Endothelial cell (in vitro differentiated cells): ENCODE data around the gene BHMT. TPM values are rescaled to one million over a fixed set of nuclear protein-coding genes. Genes with fewer than 3 reads are reported as not detected.

Experiments used
- DNase-seq: peaks from one replicate; pipeline ENCODE4 v3.0.0; 2021; ENCODE audit warnings: low spot score
- H3K27ac Mint-ChIP-seq: one replicate; pipeline ENCODE4 v1.8.0; 2021; ENCODE audit warnings: mixed read lengths, inconsistent platforms; ENCODE audit not compliant: unreplicated experiment
- H3K27me3 Mint-ChIP-seq: one replicate; pipeline ENCODE4 v1.8.0; 2021; ENCODE audit warnings: mild to moderate bottlenecking, moderate library complexity, mixed read lengths, inconsistent platforms; ENCODE audit not compliant: unreplicated experiment
- H3K36me3 Mint-ChIP-seq: one replicate; pipeline ENCODE4 v1.8.0; 2021; ENCODE audit warnings: mild to moderate bottlenecking, low read depth, mixed read lengths, inconsistent platforms; ENCODE audit not compliant: unreplicated experiment
- H3K4me1 Mint-ChIP-seq: one replicate; pipeline ENCODE4 v1.8.0; 2021; ENCODE audit warnings: mild to moderate bottlenecking, mixed read lengths, inconsistent platforms; ENCODE audit not compliant: unreplicated experiment
- H3K4me3 Mint-ChIP-seq: one replicate; pipeline ENCODE4 v1.8.0; 2021; ENCODE audit warnings: mild to moderate bottlenecking, mixed read lengths, inconsistent platforms; ENCODE audit not compliant: unreplicated experiment
- H3K9me3 Mint-ChIP-seq: one replicate; pipeline ENCODE4 v1.8.0; 2021; ENCODE audit warnings: mixed read lengths, inconsistent platforms; ENCODE audit not compliant: unreplicated experiment
- CTCF ChIP-seq: fragments of 200-600 bp; sonication (generic); IDR thresholded peaks from one replicate; pipeline ENCODE4 v1.5.0; 2021; ENCODE audit warnings: antibody characterized with exemption; ENCODE audit not compliant: unreplicated experiment
- total RNA-seq: library from RNA; stranded (reverse); fragmentation: NEBNext Ultra II Directional; extraction: Animal tissue kit (Norgen Biotek cat#: 25700); gene quantifications from one replicate; pipeline ENCODE4 v1.2.1, GENCODE V29; 2021; ENCODE audit not compliant: unreplicated experiment

The BHMT gene
- total RNA-seq, 1 donor from 2014 or later: not detected

DNA sequence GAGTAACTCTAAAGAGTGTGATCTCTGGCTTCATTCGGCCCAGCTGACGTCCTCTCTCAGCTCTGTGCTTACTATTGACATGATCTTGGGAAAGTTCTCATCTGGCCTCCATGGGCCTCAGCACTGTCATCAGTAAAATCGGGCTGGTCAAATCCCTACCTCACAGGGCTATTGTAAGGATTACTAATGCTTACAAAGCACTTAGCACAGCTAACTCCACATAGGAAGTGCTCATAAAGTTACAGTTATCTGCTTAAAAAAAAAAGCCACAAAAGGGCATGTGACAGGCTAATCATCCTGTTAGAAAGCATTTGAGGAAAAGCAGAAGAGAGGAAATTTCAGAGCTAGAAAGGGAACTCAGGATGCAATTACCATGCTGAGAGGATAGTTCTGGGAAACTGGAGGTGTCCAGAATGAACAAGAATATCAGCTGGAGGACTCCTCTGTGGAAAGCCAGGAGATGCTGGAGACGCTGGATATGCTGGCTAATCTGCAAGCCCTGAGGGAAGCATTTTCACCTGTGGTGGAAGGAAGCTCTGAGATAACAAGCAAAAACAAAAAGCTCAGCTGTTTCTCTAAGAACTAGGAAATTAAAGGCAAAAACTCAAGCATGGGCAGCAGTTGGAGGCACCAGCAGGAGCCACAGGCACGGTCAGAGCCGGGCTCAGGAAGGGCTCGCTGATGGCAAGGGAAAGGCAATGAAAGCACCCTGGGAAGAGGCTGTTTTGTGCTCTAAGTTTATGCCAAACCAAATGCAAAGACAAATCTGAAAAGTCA, 4.4 kb upstream of the BHMT start:
- Mint-ChIP-seq H3K4me1 (peaks cover 14% of the 10 kb centered on the region), H3K9me3 (no peaks in the 10 kb centered on the region), H3K27ac (no peak overlapping the region), H3K36me3 (no peaks in the 10 kb centered on the region), H3K27me3 (peaks cover 2% of the 10 kb centered on the region), H3K4me3 (no peak overlapping the region)
- DNase-seq: no peak
- TF ChIP-seq CTCF: no peak

DNA sequence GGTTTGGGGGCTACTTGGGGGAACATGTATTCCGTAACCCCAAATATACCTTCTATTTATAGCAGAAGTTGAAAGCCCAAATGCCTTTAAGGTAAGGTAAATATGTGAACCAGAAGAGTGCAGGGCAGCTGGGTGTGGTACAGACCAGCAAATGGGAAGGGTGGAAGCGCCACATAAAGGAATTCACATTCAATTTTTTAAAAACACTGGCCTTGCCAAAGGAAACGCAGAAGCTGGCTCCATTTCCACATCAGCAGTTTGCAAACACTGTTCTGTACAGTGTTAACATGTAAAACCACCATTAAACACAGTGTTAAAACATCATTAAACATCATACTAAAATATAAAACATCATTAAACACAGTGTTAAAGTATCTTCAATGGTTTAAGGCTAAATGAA, 3.5 kb upstream of the BHMT start:
- H3K27ac Mint-ChIP-seq: no peak overlapping the region
- no peaks in the 10 kb centered on the region for H3K36me3 Mint-ChIP-seq
- H3K9me3 Mint-ChIP-seq: no peaks in the 10 kb centered on the region
- no peak for TF ChIP-seq CTCF
- DNase-seq: no peak
- no peak overlapping the region for H3K4me3 Mint-ChIP-seq
- peaks cover 14% of the 10 kb centered on the region for H3K4me1 Mint-ChIP-seq
- H3K27me3 Mint-ChIP-seq: peaks cover 4% of the 10 kb centered on the region

DNA sequence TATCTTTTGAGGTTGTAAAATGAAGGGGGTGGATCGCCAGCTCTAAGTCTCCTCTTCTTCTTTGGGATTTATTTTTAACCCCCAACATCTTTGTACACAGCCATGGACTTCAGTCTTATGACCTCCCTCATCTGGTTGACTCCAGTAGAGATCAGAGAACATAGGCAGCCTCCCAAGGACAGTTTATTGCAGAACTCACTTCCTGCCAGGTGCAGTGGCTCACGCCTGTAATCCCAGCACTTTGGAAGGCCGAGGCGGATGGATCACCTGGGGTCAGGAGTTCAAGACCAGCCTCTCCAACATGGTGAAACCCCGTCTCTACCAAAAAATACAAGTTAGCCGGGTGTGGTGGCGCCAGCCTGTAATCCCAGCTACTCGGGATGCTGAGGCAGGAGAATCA, 2.8 kb upstream of the BHMT start:
- DNase-seq: no peak
- Mint-ChIP-seq H3K27me3 (peaks cover 4% of the 10 kb centered on the region), H3K27ac (no peak overlapping the region), H3K9me3 (no peaks in the 10 kb centered on the region), H3K4me3 (no peak overlapping the region), H3K36me3 (no peaks in the 10 kb centered on the region), H3K4me1 (peaks cover 14% of the 10 kb centered on the region)
- TF ChIP-seq CTCF: no peak

- Mint-ChIP-seq H3K27me3 (peaks cover 4% of the 10 kb centered on the region), H3K4me3 (no peak overlapping the region), H3K4me1 (peaks cover 14% of the 10 kb centered on the region), H3K27ac (no peak overlapping the region), H3K36me3 (no peaks in the 10 kb centered on the region), H3K9me3 (no peaks in the 10 kb centered on the region)
- TF ChIP-seq CTCF: no peak
- DNase-seq: peak; percentile 44
Measured at GRCh38 chr5:79109527-79110492, 1.8 kb upstream of the BHMT start.
